GM12878 (cell line): Measurements from ENCODE around the gene PRKCE. TPM values are rescaled to one million over a fixed set of nuclear protein-coding genes. Genes with fewer than 3 reads are reported as not detected.
A peak's percentile ranks its signal among the peaks of the same experiment; 100 is the strongest.

Experiments used
- BCL11A ChIP-seq: IDR thresholded peaks from 2 replicates; pipeline ENCODE4 v1.6.1; 2011; ENCODE audit warnings: low read depth, low read length
- CHD4 ChIP-seq: fragments of 200-600 bp; sonication (generic); IDR thresholded peaks from 2 replicates; pipeline ENCODE4 v1.6.1; 2016; ENCODE audit warnings: mild to moderate bottlenecking
- CREB1 ChIP-seq: IDR thresholded peaks from 2 replicates; pipeline ENCODE4 v1.6.1; 2012; ENCODE audit warnings: low read depth, mild to moderate bottlenecking, inconsistent platforms
- CREM ChIP-seq: IDR thresholded peaks from 2 replicates; pipeline ENCODE4 v1.6.1; 2014; ENCODE audit warnings: antibody characterized with exemption, low read depth
- ETV6 ChIP-seq, 2 experiments: fragments of 450-650 bp in 1 of 2; IDR thresholded peaks in 1 of 2; conservative IDR thresholded peaks in 1 of 2; 2 replicates each; pipeline ENCODE4 v1.6.1; 2014; ENCODE audit warnings: antibody characterized with exemption in 1 of 2, borderline replicate concordance in 1 of 2, low read depth in 1 of 2, mild to moderate bottlenecking in 1 of 2, moderate library complexity in 1 of 2
- GABPA ChIP-seq: IDR thresholded peaks from 2 replicates; pipeline ENCODE4 v1.6.1; 2014; ENCODE audit warnings: antibody characterized with exemption, low read depth, mild to moderate bottlenecking, inconsistent platforms
- HDAC2 ChIP-seq: fragments of 200-600 bp; sonication (generic); IDR thresholded peaks from 2 replicates; pipeline ENCODE4 v1.6.1; 2017
- IKZF1 ChIP-seq: fragments of 450-650 bp; conservative IDR thresholded peaks from 2 replicates; pipeline ENCODE4 v1.6.1; 2017; ENCODE audit warnings: antibody characterized with exemption, mild to moderate bottlenecking
- MEF2A ChIP-seq: IDR thresholded peaks from 2 replicates; pipeline ENCODE4 v1.6.1; 2011; ENCODE audit warnings: low read depth, mild to moderate bottlenecking, low read length, moderate library complexity; ENCODE audit not compliant: insufficient read depth
- NBN ChIP-seq: fragments of 450-650 bp; IDR thresholded peaks from 2 replicates; pipeline ENCODE4 v1.6.1; 2016
- NFIC ChIP-seq: IDR thresholded peaks from 2 replicates; pipeline ENCODE4 v1.6.1; 2012; ENCODE audit warnings: low read depth, mild to moderate bottlenecking, inconsistent platforms, low read length, moderate library complexity
- NFYB ChIP-seq: IDR thresholded peaks from 2 replicates; pipeline ENCODE4 v1.6.1; 2011; ENCODE audit warnings: low read depth, mild to moderate bottlenecking, low read length, improper control_type of control experiment, moderate library complexity; ENCODE audit not compliant: insufficient read depth
- NRF1 ChIP-seq: conservative IDR thresholded peaks from 2 replicates; pipeline ENCODE4 v1.6.1; 2011; ENCODE audit warnings: mild to moderate bottlenecking, low read depth, low read length, improper control_type of control experiment
- RAD51 ChIP-seq: fragments of 450-650 bp; IDR thresholded peaks from 2 replicates; pipeline ENCODE4 v1.6.1; 2016; ENCODE audit warnings: moderate library complexity, mild to moderate bottlenecking, inconsistent platforms
- RCOR1 ChIP-seq: conservative IDR thresholded peaks from 2 replicates; pipeline ENCODE4 v1.6.1; 2012; ENCODE audit warnings: low read depth, low read length, improper control_type of control experiment
- RELA ChIP-seq: fragments of 450-650 bp; IDR thresholded peaks from 2 replicates; pipeline ENCODE4 v1.8.0; 2014; ENCODE audit warnings: borderline replicate concordance; ENCODE audit not compliant: partially characterized antibody
- SIN3A ChIP-seq: IDR thresholded peaks from 2 replicates; pipeline ENCODE4 v1.6.1; 2012; ENCODE audit warnings: low read depth, low read length, improper control_type of control experiment
- SREBF1 ChIP-seq: IDR thresholded peaks from 2 replicates; pipeline ENCODE4 v1.6.1; 2012; ENCODE audit warnings: mild to moderate bottlenecking, low read length
- SREBF2 ChIP-seq: IDR thresholded peaks from 2 replicates; pipeline ENCODE4 v1.6.1; 2012; ENCODE audit warnings: mild to moderate bottlenecking, low read length
- TCF7 ChIP-seq: IDR thresholded peaks from 2 replicates; pipeline ENCODE4 v1.6.1; 2014; ENCODE audit warnings: antibody characterized with exemption, borderline replicate concordance
- YBX1 ChIP-seq: fragments of 450-650 bp; IDR thresholded peaks from 2 replicates; pipeline ENCODE4 v1.6.1; 2016; ENCODE audit warnings: antibody characterized with exemption
- YY1 ChIP-seq: IDR thresholded peaks from 2 replicates; pipeline ENCODE4 v1.6.1; 2011; ENCODE audit warnings: low read depth, mild to moderate bottlenecking, low read length
- polyA plus RNA-seq, 11 experiments: library from polyadenylated mRNA; depleted of rRNA in 4 of 11; unstranded in 6 of 11; stranded (reverse) in 5 of 11; fragments of >200 nt; fragmentation: Nextera tagmentation in 4 of 11; fragmentation: Illumina TruSeq in 1 of 11; extraction: Ambion mirVana in 4 of 11; extraction: Trizol in 1 of 11; gene quantifications; 1 replicate in 1 of 11; 2 replicates in 10 of 11; pipeline versions ENCODE4 v1.2.1 to v1.2.3, GENCODE V29; 2011 to 2016; ENCODE audit warnings: inconsistent platforms in 2 of 11, missing spikeins in 2 of 11, low read depth in 1 of 11
- total RNA-seq, 4 experiments: library from RNA; depleted of rRNA in 3 of 4; stranded (reverse); fragments of >200 nt in 3 of 4; fragmentation: Illumina TruSeq in 1 of 4; extraction: Trizol in 1 of 4; gene quantifications; 2 replicates each; pipeline versions ENCODE4 v1.2.1 to v1.2.3, GENCODE V29; 2013 to 2021
- TF ChIP-seq, protein P1 (sequence below): IDR thresholded peaks from 2 replicates; pipeline ENCODE4 v1.6.1; 2012; ENCODE audit warnings: low read length, inconsistent platforms
- TF ChIP-seq, protein P2 (sequence below): fragments of 450-650 bp; IDR thresholded peaks from 2 replicates; pipeline ENCODE4 v1.6.1; 2017; ENCODE audit warnings: low read depth, mild to moderate bottlenecking, moderate library complexity
- TF ChIP-seq, protein P3 (sequence below): fragments of 450-650 bp; IDR thresholded peaks from 2 replicates; pipeline ENCODE4 v1.6.1; 2016; ENCODE audit warnings: mild to moderate bottlenecking
- TF ChIP-seq, protein P4 (sequence below): IDR thresholded peaks from 2 replicates; pipeline ENCODE4 v1.6.1; 2012; ENCODE audit warnings: low read depth, low read length, improper control_type of control experiment

The PRKCE gene
- total and polyA plus RNA-seq, 10 of the 15 experiments (the other 5 are each of a cell fraction or from before 2014, with no cell fraction given), result 2.6 to 28.2 (median 11.3) TPM

DNA sequence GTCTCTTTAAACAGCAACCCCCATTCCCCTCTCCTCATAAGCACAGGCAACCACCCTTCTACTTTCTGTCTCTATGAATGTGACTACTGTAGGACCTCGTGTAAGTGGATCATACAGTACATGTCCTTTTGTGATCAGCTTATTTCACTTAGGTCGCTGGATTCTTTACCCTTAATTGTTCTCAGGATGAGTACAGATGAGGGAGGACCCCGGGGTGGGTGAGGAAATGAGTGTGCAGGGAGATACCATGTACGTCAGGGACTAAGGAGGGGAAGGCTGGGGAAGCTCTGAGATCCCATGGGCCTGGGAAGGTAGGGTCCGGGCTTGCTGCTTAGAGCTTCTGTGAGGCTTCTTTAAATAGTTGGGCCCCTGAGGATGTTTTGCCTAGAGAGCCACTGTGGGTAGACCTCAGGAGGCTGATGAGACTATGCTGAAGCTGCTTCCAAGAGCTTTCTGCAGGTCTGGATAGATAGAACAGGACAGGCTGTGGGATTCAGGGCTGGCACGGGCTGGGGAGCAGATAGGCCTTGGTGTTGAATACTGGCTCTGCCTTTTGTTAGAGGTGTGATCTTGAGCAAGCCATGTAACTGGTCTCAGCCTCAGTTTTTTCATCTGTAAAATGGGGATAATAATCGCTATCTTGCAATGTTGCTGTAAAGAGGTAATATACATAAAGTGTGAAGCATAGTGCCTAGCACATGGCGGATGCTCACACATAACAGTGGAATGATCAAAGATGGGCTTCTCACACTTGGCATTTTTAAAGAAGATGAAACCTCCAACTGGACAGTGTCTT, 155.3 kb downstream of the PRKCE start (continued):
- TF ChIP-seq, protein P1, sequence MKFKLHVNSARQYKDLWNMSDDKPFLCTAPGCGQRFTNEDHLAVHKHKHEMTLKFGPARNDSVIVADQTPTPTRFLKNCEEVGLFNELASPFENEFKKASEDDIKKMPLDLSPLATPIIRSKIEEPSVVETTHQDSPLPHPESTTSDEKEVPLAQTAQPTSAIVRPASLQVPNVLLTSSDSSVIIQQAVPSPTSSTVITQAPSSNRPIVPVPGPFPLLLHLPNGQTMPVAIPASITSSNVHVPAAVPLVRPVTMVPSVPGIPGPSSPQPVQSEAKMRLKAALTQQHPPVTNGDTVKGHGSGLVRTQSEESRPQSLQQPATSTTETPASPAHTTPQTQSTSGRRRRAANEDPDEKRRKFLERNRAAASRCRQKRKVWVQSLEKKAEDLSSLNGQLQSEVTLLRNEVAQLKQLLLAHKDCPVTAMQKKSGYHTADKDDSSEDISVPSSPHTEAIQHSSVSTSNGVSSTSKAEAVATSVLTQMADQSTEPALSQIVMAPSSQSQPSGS, result peak; percentile 76
- TF ChIP-seq BCL11A (peak; percentile 88), CHD4 (no peak), GABPA (no peak), NBN (0 out of 2 replicates have a peak, but pooled peaks have one; percentile 45), NFYB (no peak), HDAC2 (no peak), IKZF1 (peak; percentile 51), SREBF2 (no peak), NFIC (peak; percentile 67; the same call in 1 of the 2 replicates), NRF1 (no peak), MEF2A (0 out of 2 replicates have a peak, but pooled peaks have one; percentile 6), RCOR1 (no peak), CREM (peak; percentile 75; the same call in 1 of the 2 replicates), RAD51 (no peak), CREB1 (peak; percentile 68; the same call in 1 of the 2 replicates), YBX1 (no peak), ETV6 (conservative IDR thresholded peaks at IDR 0.05 in 1 of 2, IDR thresholded peaks at IDR 0.05 in 1 of 2; ENCODE audit: borderline replicate concordance in 1 of 2, low read depth in 1 of 2) (no peak), SREBF1 (no peak), YY1 (no peak), SIN3A (no peak), RELA (no peak), TCF7 (no peak)
- TF ChIP-seq, protein P2, sequence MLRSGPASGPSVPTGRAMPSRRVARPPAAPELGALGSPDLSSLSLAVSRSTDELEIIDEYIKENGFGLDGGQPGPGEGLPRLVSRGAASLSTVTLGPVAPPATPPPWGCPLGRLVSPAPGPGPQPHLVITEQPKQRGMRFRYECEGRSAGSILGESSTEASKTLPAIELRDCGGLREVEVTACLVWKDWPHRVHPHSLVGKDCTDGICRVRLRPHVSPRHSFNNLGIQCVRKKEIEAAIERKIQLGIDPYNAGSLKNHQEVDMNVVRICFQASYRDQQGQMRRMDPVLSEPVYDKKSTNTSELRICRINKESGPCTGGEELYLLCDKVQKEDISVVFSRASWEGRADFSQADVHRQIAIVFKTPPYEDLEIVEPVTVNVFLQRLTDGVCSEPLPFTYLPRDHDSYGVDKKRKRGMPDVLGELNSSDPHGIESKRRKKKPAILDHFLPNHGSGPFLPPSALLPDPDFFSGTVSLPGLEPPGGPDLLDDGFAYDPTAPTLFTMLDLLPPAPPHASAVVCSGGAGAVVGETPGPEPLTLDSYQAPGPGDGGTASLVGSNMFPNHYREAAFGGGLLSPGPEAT, result peak; percentile 93
- TF ChIP-seq, protein P3, sequence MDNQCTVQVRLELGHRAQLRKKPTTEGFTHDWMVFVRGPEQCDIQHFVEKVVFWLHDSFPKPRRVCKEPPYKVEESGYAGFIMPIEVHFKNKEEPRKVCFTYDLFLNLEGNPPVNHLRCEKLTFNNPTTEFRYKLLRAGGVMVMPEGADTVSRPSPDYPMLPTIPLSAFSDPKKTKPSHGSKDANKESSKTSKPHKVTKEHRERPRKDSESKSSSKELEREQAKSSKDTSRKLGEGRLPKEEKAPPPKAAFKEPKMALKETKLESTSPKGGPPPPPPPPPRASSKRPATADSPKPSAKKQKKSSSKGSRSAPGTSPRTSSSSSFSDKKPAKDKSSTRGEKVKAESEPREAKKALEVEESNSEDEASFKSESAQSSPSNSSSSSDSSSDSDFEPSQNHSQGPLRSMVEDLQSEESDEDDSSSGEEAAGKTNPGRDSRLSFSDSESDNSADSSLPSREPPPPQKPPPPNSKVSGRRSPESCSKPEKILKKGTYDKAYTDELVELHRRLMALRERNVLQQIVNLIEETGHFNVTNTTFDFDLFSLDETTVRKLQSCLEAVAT, result no peak
- TF ChIP-seq, protein P4, sequence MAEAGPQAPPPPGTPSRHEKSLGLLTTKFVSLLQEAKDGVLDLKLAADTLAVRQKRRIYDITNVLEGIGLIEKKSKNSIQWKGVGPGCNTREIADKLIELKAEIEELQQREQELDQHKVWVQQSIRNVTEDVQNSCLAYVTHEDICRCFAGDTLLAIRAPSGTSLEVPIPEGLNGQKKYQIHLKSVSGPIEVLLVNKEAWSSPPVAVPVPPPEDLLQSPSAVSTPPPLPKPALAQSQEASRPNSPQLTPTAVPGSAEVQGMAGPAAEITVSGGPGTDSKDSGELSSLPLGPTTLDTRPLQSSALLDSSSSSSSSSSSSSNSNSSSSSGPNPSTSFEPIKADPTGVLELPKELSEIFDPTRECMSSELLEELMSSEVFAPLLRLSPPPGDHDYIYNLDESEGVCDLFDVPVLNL, result no peak
